Measurements from ENCODE around the gene IST1.

GRCh38 chr16:71880176-71880575, 15.2 kb upstream of the IST1 start:
- TF ChIP-seq CTCF (conservative IDR thresholded peaks at IDR 0.05; ENCODE audit: low read depth, low read length) (no peak), EZH2 (IDR thresholded peaks at IDR 0.05; ENCODE audit: borderline replicate concordance, low read depth, low read length, poor library complexity, severe bottlenecking) (no peak)

Data from A673 (cell line).